B cell (primary cell): ENCODE data around the gene OVCA2. TPM values are rescaled to one million over a fixed set of nuclear protein-coding genes. Genes with fewer than 3 reads are reported as not detected.
A peak's percentile ranks its signal among the peaks of the same experiment; 100 is the strongest.

Source experiments
- ATAC-seq: fragments of 200-7000 bp; cut with Tn5 transposase; one replicate; pipeline ENCODE4 v1.10.0; 2021; ENCODE audit warnings: low read depth, mild to moderate bottlenecking, moderate number of reproducible peaks, moderate library complexity
- CTCF ChIA-PET: fragments of 350-600 bp; sonication (Branson Sonifier 250); formaldehyde crosslinking; loops from one replicate; lab custom pipeline; 2021; ENCODE audit warnings: antibody characterized with exemption, inconsistent platforms; lab: Charles Lee
- POLR2A ChIA-PET: fragments of 350-600 bp; sonication (Branson Sonifier 250); formaldehyde crosslinking; loops from one replicate; lab custom pipeline; 2021; ENCODE audit warnings: antibody characterized with exemption; lab: Charles Lee
- DNase-seq: peaks from one replicate; pipeline ENCODE4 v3.0.0; 2013
- H2AFZ ChIP-seq: 2 replicates; pipeline ENCODE4 v1.6.1; 2012; ENCODE audit warnings: mild to moderate bottlenecking, low read depth, low read length; ENCODE audit not compliant: insufficient read depth, poor library complexity, severe bottlenecking
- H3K27ac ChIP-seq, 2 donors: 1 replicate in 1 of 2; 2 replicates in 1 of 2; pipeline ENCODE4 v1.5.1; 2012 to 2013; ENCODE audit warnings: low read length in 2 of 2, mild to moderate bottlenecking in 2 of 2, moderate library complexity in 1 of 2
- H3K27me3 ChIP-seq, 4 experiments: fragments of 200-600 bp in 1 of 4; sonication (generic) in 1 of 4; replicated peaks in 1 of 4; 1 replicate in 2 of 4; 2 replicates in 2 of 4; pipeline versions ENCODE4 v1.6.1 to v1.7.0; 2013 to 2016; ENCODE audit warnings: low read length in 3 of 4, mild to moderate bottlenecking in 2 of 4, mixed read lengths in 1 of 4, moderate library complexity in 1 of 4; ENCODE audit not compliant: insufficient read depth in 4 of 4, control insufficient read depth in 3 of 4; ENCODE audit errors: control extremely low read depth in 1 of 4
- H3K36me3 ChIP-seq, 2 experiments: replicated peaks in 1 of 2; 1 replicate in 1 of 2; 2 replicates in 1 of 2; pipeline versions ENCODE4 v1.6.1 to v1.7.1; 2013; ENCODE audit warnings: low read length in 1 of 2; ENCODE audit not compliant: insufficient read depth in 2 of 2, control insufficient read depth in 1 of 2; ENCODE audit errors: control extremely low read depth in 1 of 2, extremely low read depth in 1 of 2
- H3K4me1 ChIP-seq, 2 donors: fragments of 200-600 bp in 1 of 2; sonication (generic) in 1 of 2; 1 replicate in 1 of 2; 2 replicates in 1 of 2; pipeline versions ENCODE4 v1.5.1 to v1.6.1; 2013 to 2017; ENCODE audit warnings: low read length in 2 of 2; ENCODE audit not compliant: control insufficient read depth in 2 of 2, insufficient read depth in 2 of 2
- H3K4me2 ChIP-seq: replicated peaks from 2 replicates; pipeline ENCODE3; 2012; ENCODE audit warnings: mild to moderate bottlenecking, low read depth, low read length; ENCODE audit not compliant: poor library complexity, severe bottlenecking
- H3K4me3 ChIP-seq, 5 experiments: fragments of 200-600 bp in 1 of 5; sonication (generic) in 1 of 5; 1 replicate in 3 of 5; 2 replicates in 2 of 5; pipeline versions ENCODE4 v1.5.1 to v1.7.0; 2011 to 2016; ENCODE audit warnings: low read length in 4 of 5, mild to moderate bottlenecking in 4 of 5, low read depth in 2 of 5, control low read depth in 1 of 5, moderate library complexity in 1 of 5; ENCODE audit not compliant: insufficient read depth in 1 of 5; ENCODE audit errors: control extremely low read depth in 1 of 5, extremely low read depth in 1 of 5
- H3K79me2 ChIP-seq: fragments of 200-600 bp; sonication (generic); one replicate; pipeline ENCODE4 v1.6.0; 2016; ENCODE audit warnings: low read length; ENCODE audit not compliant: control insufficient read depth, insufficient read depth
- H3K9ac ChIP-seq: fragments of 200-600 bp; sonication (generic); 2 replicates; pipeline ENCODE4 v1.6.1; 2017; ENCODE audit warnings: mild to moderate bottlenecking, low read length, moderate library complexity
- H3K9me3 ChIP-seq, 3 donors: one replicate each; pipeline versions ENCODE4 v1.6.1 to v1.7.1; 2013; ENCODE audit warnings: low read length in 2 of 3; ENCODE audit not compliant: control insufficient read depth in 2 of 3, insufficient read depth in 1 of 3; ENCODE audit errors: control extremely low read depth in 1 of 3
- H4K20me1 ChIP-seq: 2 replicates; pipeline ENCODE4 v1.6.0; 2012; ENCODE audit warnings: mild to moderate bottlenecking, low read length; ENCODE audit not compliant: insufficient read depth, control insufficient read depth, poor library complexity, severe bottlenecking
- H3K27ac Mint-ChIP-seq: one replicate; pipeline ENCODE4 v1.8.0; 2021; ENCODE audit warnings: mixed read lengths
- H3K27me3 Mint-ChIP-seq: one replicate; pipeline ENCODE4 v1.8.0; 2021; ENCODE audit warnings: mixed read lengths
- H3K4me1 Mint-ChIP-seq: one replicate; pipeline ENCODE4 v1.8.0; 2021; ENCODE audit warnings: mixed read lengths
- H3K4me3 Mint-ChIP-seq: one replicate; pipeline ENCODE4 v1.8.0; 2021; ENCODE audit warnings: mixed read lengths
- H3K9me3 Mint-ChIP-seq: one replicate; pipeline ENCODE4 v1.8.0; 2022; ENCODE audit warnings: mixed read lengths; ENCODE audit not compliant: insufficient read depth
- CTCF ChIP-seq: fragments of 200-600 bp; IDR thresholded peaks from one replicate; pipeline ENCODE4 v1.8.0; 2022; ENCODE audit warnings: antibody characterized with exemption, mild to moderate bottlenecking
- EZH2 ChIP-seq: IDR thresholded peaks from 2 replicates; pipeline ENCODE4 v1.6.1; 2012; ENCODE audit warnings: borderline replicate concordance, low read depth, mild to moderate bottlenecking, moderate library complexity, low read length; ENCODE audit not compliant: insufficient read depth, poor library complexity, severe bottlenecking
- WGBS: methylation state at CpG from one replicate; pipeline ENCODE4 v1.1.5; 2013; ENCODE audit warnings: missing lambda C conversion rate; ENCODE audit not compliant: insufficient coverage; 5-methylcytosine and 5-hydroxymethylcytosine counted together
- intact Hi-C: fragments of 100-400 bp; cut with micrococcal nuclease; formaldehyde crosslinking; loops from one replicate; pipeline ENCODE4 v1.10.0; 2022
- polyA plus RNA-seq: library from polyadenylated mRNA; depleted of rRNA; stranded (reverse); fragments of >200 nt; gene quantifications from 2 replicates; pipeline ENCODE4 v1.2.3, GENCODE V29; 2012
- total RNA-seq, 2 donors: library from RNA; stranded (reverse); fragments of 120-200 nt in 1 of 2; gene quantifications; 1 replicate in 1 of 2; 2 replicates in 1 of 2; pipeline versions ENCODE4 v1.2.3 to v1.2.4, GENCODE V29; 2013 to 2022

The OVCA2 gene
- total and polyA plus RNA-seq, 2 donors (not counting 1 experiment from before 2014, with no cell fraction given) = 23.2 to 43.9 TPM

DNA sequence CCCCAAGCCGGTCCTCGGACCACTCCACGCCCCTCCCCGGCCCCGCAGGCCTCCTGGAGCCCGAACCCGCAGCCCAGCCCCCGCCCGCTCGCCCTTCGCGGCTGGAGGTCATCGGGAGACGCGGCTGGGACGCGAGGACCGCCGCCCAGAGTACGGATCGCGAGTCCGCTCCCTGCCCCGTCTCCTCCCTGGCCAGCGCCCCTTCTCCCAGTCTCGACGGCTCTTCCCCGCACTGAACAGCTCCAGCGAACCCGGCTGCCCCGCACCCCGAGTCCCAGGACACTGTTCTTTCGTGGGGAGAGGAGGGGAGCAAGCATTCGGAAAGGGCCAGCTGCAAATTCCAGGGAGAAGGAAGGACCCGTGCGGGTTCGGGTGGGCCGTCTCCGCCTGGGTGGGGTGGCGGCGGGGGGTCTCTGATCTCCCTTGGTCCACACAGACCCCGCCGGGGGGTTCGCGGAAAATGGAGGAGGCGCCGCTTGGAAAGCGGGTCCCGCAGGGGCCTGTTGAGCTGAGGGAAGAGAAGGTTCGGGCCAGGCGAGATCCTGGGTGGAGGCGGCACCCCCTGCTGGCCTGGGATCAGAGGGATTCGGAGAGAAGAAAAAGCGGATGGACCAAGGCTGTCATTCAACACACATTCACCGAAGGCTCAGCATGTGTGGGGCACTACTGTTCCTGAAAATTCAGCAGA is 16.1 kb upstream of the OVCA2 start:
- H3K27ac Mint-ChIP-seq = no peak overlapping the region
- H3K4me2 ChIP-seq = peak overlapping the region; percentile 96
- H3K4me1 Mint-ChIP-seq = peaks cover 31% of the 10 kb centered on the region
- no peak overlapping the region for H3K27ac ChIP-seq
- H3K27me3 Mint-ChIP-seq = peaks cover 34% of the 10 kb centered on the region
- peaks cover 0 to 61% (median 22%) of the 10 kb centered on the region in 4 experiments for H3K27me3 ChIP-seq
- H3K4me3 ChIP-seq = peak overlapping the region in 4 of 5 experiments; percentile 24 to 68 (median 54)
- DNase-seq (peak; percentile 48), ATAC-seq (no peak)
- 2% methylated on average over 48 of the region's 55 CpGs for WGBS
- peaks cover 0 to 17% (median 0%) of the 10 kb centered on the region in 3 donors for H3K9me3 ChIP-seq
- intact Hi-C loops = loop anchor here (2.0 kb wide), 1 partner anchor 15 kb away; no protein-coding TSS in a partner anchor
- H3K79me2 ChIP-seq = peaks cover 1% of the 10 kb centered on the region
- POLR2A ChIA-PET = interaction anchor here (0.6 to 0.7 kb wide), 2 partner anchors 12 to 701 kb away, joined by 3 to 4 read pairs; no protein-coding TSS in a partner anchor
- H3K4me3 Mint-ChIP-seq = peak overlapping the region; percentile 85
- H3K9me3 Mint-ChIP-seq = no peaks in the 10 kb centered on the region
- peak overlapping the region; percentile 67 for H3K9ac ChIP-seq
- CTCF ChIA-PET = interaction anchor here (1.3 to 1.7 kb wide), 4 partner anchors 29 to 309 kb away, joined by 3 to 6 read pairs (median 4); partner anchors contain the start of gene HIC1
- TF ChIP-seq CTCF (peak; percentile 13), EZH2 (peak; percentile 71)
- no peaks in the 10 kb centered on the region for H3K36me3 ChIP-seq
- H4K20me1 ChIP-seq = peaks cover 14% of the 10 kb centered on the region
- peaks cover 41 to 43% of the 10 kb centered on the region in 2 donors for H3K4me1 ChIP-seq
- peak overlapping the region; percentile 71 for H2AFZ ChIP-seq
